Activated CD8-positive, alpha-beta memory T cell treated with anti-CD3 and anti-CD28 coated beads, Interleukin-2, amount 50 U/mL, for 1 hour (primary cell): Measurements from ENCODE around the gene KNSTRN.

ENCODE experiments used
- DNase-seq: peaks from one replicate; pipeline ENCODE4 v3.0.0-alpha.2; 2020; ENCODE audit errors: extremely low read depth

The KNSTRN gene

GRCh38 chr15:40429068-40429710, 46.7 kb downstream of the KNSTRN start:
- no peak for DNase-seq

GRCh38 chr15:40430271-40430805, 47.8 kb downstream of the KNSTRN start:
- no peak for DNase-seq

- DNase-seq, result no peak
Measured at GRCh38 chr15:40435023-40435709, 52.6 kb downstream of the KNSTRN start.

- DNase-seq, result no peak
Measured at GRCh38 chr15:40435710-40436089, 53.2 kb downstream of the KNSTRN start.

GRCh38 chr15:40436116-40436891, 53.8 kb downstream of the KNSTRN start:
- DNase-seq, result no peak

- DNase-seq, result no peak
Measured at GRCh38 chr15:40436892-40437751, 54.6 kb downstream of the KNSTRN start.

GRCh38 chr15:40437752-40438687, 55.5 kb downstream of the KNSTRN start:
- no peak for DNase-seq

- no peak for DNase-seq
Measured at GRCh38 chr15:40438712-40439111, 56.2 kb downstream of the KNSTRN start.

- no peak for DNase-seq
Measured at GRCh38 chr15:40439461-40439959, 57.0 kb downstream of the KNSTRN start.

- no peak for DNase-seq
Measured at GRCh38 chr15:40439960-40440742, 57.6 kb downstream of the KNSTRN start.

- DNase-seq, result peak; percentile 84
Measured at GRCh38 chr15:40440743-40441564, 58.4 kb downstream of the KNSTRN start, which contains the start of gene BAHD1. TSS of gene BAHD1 (plus strand) at chr15:40440953. CDS start at chr15:40458465, 17,512 bp downstream.

- DNase-seq, result no peak
Measured at GRCh38 chr15:40441565-40442531, 59.3 kb downstream of the KNSTRN start.

GRCh38 chr15:40443255-40443654, 60.7 kb downstream of the KNSTRN start:
- no peak for DNase-seq

- no peak for DNase-seq
Measured at GRCh38 chr15:40443846-40444245, 61.3 kb downstream of the KNSTRN start.
